ENCODE data around the gene TPH2.

GRCh38 chr12:71970031-71970430 lies 31.4 kb downstream of the TPH2 start:
- TF ChIP-seq CTCF (IDR thresholded peaks at IDR 0.05; ENCODE audit: borderline replicate concordance, extremely low read depth, low read length, poor library complexity, severe bottlenecking): no peak
- TF ChIP-seq EZH2 (IDR thresholded peaks at IDR 0.05; ENCODE audit: borderline replicate concordance, low read depth, low read length, severe bottlenecking): no peak

All from DND-41 (cell line).